ENCODE measurements around the gene DBR1.

DBR1 gene

DNA sequence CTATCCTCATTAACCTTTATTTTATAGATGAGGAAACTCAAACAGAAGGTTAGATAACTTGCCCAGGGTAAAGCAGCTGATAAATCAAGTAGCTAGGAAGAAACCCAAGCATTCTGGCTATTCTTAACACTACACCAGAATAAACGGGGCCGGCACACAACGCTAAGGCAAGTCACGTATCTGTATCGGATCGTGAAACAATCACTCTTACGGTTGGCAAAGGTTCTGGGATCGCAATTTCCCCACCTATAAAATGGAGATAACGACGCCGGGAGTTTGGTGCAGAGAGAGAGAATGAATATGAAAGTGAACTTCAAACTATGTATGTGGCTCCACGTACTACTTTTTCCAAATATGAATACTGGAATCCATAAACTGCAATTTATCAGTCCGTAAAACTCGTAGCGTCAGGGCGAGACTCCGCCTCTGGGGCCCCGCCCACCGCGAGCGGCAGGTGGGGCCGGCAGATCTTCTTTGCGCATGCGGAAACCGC lies 12.1 kb upstream of the DBR1 start:
- TF ChIP-seq, protein P1, sequence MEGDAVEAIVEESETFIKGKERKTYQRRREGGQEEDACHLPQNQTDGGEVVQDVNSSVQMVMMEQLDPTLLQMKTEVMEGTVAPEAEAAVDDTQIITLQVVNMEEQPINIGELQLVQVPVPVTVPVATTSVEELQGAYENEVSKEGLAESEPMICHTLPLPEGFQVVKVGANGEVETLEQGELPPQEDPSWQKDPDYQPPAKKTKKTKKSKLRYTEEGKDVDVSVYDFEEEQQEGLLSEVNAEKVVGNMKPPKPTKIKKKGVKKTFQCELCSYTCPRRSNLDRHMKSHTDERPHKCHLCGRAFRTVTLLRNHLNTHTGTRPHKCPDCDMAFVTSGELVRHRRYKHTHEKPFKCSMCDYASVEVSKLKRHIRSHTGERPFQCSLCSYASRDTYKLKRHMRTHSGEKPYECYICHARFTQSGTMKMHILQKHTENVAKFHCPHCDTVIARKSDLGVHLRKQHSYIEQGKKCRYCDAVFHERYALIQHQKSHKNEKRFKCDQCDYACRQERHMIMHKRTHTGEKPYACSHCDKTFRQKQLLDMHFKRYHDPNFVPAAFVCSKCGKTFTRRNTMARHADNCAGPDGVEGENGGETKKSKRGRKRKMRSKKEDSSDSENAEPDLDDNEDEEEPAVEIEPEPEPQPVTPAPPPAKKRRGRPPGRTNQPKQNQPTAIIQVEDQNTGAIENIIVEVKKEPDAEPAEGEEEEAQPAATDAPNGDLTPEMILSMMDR (IDR thresholded peaks at IDR 0.05): peak; percentile 14
- H3K4me3 ChIP-seq (ENCODE audit: low read depth in 1 of 2, low read length in 1 of 2): peak overlapping the region; percentile 82 to 96
- peaks cover 5% of the 10 kb centered on the region for H3K36me3 ChIP-seq
- no peaks in the 10 kb centered on the region for H3K27me3 ChIP-seq
- H3K9me3 ChIP-seq: no peaks in the 10 kb centered on the region
- peaks cover 33 to 37% of the 10 kb centered on the region in 2 experiments for H3K4me1 ChIP-seq (ENCODE audit: control insufficient read depth in 1 of 2, insufficient read depth in 1 of 2, low read depth in 1 of 2, low read length in 1 of 2)
- peak overlapping the region; percentile 88 for H3K27ac ChIP-seq

- no peaks in the 10 kb centered on the region for H3K9me3 ChIP-seq
- peak overlapping the region; percentile 82 to 96 for H3K4me3 ChIP-seq (ENCODE audit: low read depth in 1 of 2, low read length in 1 of 2)
- H3K27me3 ChIP-seq: no peaks in the 10 kb centered on the region
- H3K36me3 ChIP-seq: peaks cover 5% of the 10 kb centered on the region
- no peak overlapping the region for H3K27ac ChIP-seq
- TF ChIP-seq, protein P1 (IDR thresholded peaks at IDR 0.05): no peak
- peaks cover 29 to 32% of the 10 kb centered on the region in 2 experiments for H3K4me1 ChIP-seq (ENCODE audit: control insufficient read depth in 1 of 2, insufficient read depth in 1 of 2, low read depth in 1 of 2, low read length in 1 of 2)
These were observed 11.5 kb upstream of the DBR1 start for GRCh38 chr3:138186221-138186620.

GRCh38 chr3:138184994-138185393 lies 10.3 kb upstream of the DBR1 start:
- Histone ChIP-seq H3K4me3 (ENCODE audit: low read depth in 1 of 2, low read length in 1 of 2) (no peak overlapping the region), H3K27me3 (no peaks in the 10 kb centered on the region), H3K4me1 (ENCODE audit: control insufficient read depth in 1 of 2, insufficient read depth in 1 of 2, low read depth in 1 of 2, low read length in 1 of 2) (peaks cover 27 to 28% of the 10 kb centered on the region in 2 experiments), H3K36me3 (no peaks in the 10 kb centered on the region), H3K9me3 (no peaks in the 10 kb centered on the region), H3K27ac (no peak overlapping the region)
- TF ChIP-seq, protein P1 (IDR thresholded peaks at IDR 0.05): no peak

DNA sequence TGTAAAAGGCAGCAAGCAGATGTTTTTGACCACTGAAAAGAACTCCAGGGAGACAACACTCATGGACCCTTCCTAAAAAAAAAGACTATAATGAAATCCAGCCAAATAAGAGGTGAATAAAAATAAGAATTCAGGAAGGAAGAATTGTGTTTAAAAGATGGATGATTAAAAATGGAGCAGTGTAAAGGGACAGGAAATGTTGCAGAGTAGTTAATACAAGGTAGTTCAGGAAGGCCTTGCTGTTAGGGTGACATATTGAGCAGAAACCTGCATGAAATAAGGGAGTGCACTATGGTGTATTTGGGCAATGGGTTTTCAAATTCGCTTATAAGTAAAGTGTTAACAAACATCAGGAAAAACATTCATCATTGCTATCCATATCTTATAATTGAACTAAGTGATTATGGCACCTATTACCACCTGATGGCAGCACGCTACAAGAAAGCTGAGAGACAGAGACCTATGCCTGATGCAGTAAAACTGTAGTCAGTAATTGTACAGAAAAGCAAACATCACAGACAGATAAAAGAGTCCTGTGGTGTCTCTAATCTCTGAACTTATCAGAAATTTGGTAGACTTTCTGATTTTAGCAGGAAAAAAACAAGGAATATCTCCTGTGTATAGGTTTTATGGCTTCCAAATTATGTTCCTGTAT lies 5.8 kb upstream of the DBR1 start:
- H3K36me3 ChIP-seq: no peaks in the 10 kb centered on the region
- no peak overlapping the region for H3K27ac ChIP-seq
- no peaks in the 10 kb centered on the region for H3K4me1 ChIP-seq (ENCODE audit: control insufficient read depth in 1 of 2, insufficient read depth in 1 of 2, low read depth in 1 of 2, low read length in 1 of 2)
- TF ChIP-seq, protein P1 (IDR thresholded peaks at IDR 0.05): no peak
- no peak overlapping the region for H3K4me3 ChIP-seq (ENCODE audit: low read depth in 1 of 2, low read length in 1 of 2)
- no peaks in the 10 kb centered on the region for H3K27me3 ChIP-seq
- no peaks in the 10 kb centered on the region for H3K9me3 ChIP-seq

GRCh38 chr3:138173769-138174420 lies 826 bp downstream of the DBR1 start:
- H3K9me3 ChIP-seq: no peaks in the 10 kb centered on the region
- TF ChIP-seq, protein P1 (IDR thresholded peaks at IDR 0.05): no peak
- H3K27ac ChIP-seq: peak overlapping the region; percentile 88

More at GRCh38 chr3:138173769-138174420, 826 bp downstream of the DBR1 start:
- Histone ChIP-seq H3K36me3 (peaks cover 22% of the 10 kb centered on the region), H3K4me3 (ENCODE audit: low read depth in 1 of 2, low read length in 1 of 2) (peak overlapping the region; percentile 72 to 90), H3K4me1 (ENCODE audit: control insufficient read depth in 1 of 2, insufficient read depth in 1 of 2, low read depth in 1 of 2, low read length in 1 of 2) (peaks cover 23 to 25% of the 10 kb centered on the region in 2 experiments), H3K27me3 (no peaks in the 10 kb centered on the region)
